ENCODE data around the gene ZFAND4. TPM values are rescaled to one million over a fixed set of nuclear protein-coding genes. Genes with fewer than 3 reads are reported as not detected.
A peak's percentile ranks its signal among the peaks of the same experiment; 100 is the strongest.
"Not testable (repeated sequence)": the region's sequence is repeated elsewhere in the genome, so short reads cannot be mapped to it uniquely, and the experiment has no call there.

ZFAND4 gene
- total RNA-seq, 2 experiments from 2014 or later = 16.5 to 18.5 TPM

DNA sequence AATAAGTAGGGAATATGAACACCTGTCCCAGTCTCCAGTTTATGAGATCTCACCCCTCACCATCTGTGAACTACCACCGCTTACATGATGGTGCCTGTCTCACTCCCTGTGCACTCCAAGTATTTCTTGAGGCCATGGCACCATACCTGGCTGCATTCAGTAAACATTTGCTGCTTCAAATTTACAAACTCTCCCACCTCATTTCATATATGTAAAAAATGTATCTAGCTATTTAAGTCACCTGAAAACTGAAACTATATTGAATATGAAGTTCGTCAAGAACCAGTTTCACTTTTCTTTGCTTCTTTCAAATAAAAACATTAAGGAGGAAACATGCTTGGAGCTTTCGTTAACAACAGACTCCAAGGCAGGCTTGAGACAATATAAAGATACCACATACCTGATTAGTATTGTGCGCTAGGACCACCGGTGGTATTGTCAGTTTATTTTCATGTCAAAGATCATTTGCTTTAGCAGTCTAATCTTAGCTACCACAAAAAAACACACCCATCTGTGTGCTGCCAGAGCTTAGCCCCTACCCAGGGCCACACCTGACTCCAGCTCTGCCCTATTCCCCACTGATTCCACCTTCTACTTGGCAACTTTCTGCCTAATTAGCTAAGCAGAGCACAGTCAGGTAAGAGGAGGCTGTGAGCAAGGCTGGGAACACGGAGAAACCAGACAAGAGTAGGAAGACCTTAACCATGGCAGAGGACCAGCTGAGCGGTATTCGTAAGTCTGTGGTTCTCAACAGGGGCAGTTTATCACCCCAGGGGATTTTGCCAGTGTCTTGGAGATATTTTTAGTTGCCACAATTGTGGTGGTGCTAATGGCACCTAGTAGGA is 92.0 kb downstream of the ZFAND4 start:
- Mint-ChIP-seq H3K4me1 (peaks cover 30% of the 10 kb centered on the region), H3K27me3 (no peaks in the 10 kb centered on the region), H3K36me3 (ENCODE audit: low read depth) (peaks cover 12% of the 10 kb centered on the region), H3K27ac (peak overlapping the region; percentile 96), H3K4me3 (peak overlapping the region; percentile 85), H3K9me3 (no peaks in the 10 kb centered on the region)
- CTCF ChIA-PET = interaction anchor here (0.6 to 1.4 kb wide), 5 partner anchors 10 to 330 kb away, joined by 3 to 5 read pairs (median 3); no protein-coding TSS in a partner anchor
- DNase-seq = peak; percentile 16
- POLR2A ChIA-PET = interaction anchor here (0.6 to 0.8 kb wide), 2 partner anchors 13 to 74 kb away, joined by 3 read pairs; no protein-coding TSS in a partner anchor

DNA sequence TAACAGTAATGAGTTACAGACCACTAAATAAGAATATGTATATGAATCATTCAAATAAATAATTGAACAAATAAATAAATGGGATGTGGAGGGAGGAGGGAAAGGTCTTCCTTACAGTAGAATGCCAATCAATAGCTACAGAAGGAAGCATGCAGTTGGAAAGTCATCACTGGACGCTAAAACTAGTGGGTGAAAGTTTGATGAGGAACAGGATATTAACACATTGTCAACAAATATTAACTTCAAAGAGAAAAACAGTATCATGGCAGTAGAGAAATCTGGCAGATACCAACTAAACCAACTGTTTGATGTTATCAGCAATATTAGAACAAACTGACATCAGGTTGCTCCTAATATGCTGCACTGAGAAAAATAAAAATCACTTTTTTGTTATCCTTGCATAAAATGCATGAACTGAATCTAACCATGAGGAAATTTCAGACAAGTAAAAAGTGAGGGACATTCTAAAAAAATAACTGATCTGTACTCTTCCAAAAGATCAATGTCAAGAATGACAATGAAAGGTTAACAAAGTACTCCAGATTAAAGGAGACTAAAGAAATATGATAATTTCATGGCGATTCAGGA is 94.1 kb downstream of the ZFAND4 start:
- H3K9me3 Mint-ChIP-seq = no peaks in the 10 kb centered on the region
- H3K4me1 Mint-ChIP-seq = peaks cover 30% of the 10 kb centered on the region
- ChIA-PET CTCF (interaction anchor here (0.6 kb wide), 1 partner anchor 18 kb away, joined by 4 read pairs; no protein-coding TSS in a partner anchor), POLR2A (interaction anchor here (0.7 kb wide), 1 partner anchor 9 kb away, joined by 10 read pairs; no protein-coding TSS in a partner anchor)
- peaks cover 2% of the 10 kb centered on the region for H3K36me3 Mint-ChIP-seq (ENCODE audit: low read depth)
- DNase-seq = no peak
- no peak overlapping the region for H3K27ac Mint-ChIP-seq
- no peak overlapping the region for H3K4me3 Mint-ChIP-seq
- H3K27me3 Mint-ChIP-seq = no peaks in the 10 kb centered on the region

DNA sequence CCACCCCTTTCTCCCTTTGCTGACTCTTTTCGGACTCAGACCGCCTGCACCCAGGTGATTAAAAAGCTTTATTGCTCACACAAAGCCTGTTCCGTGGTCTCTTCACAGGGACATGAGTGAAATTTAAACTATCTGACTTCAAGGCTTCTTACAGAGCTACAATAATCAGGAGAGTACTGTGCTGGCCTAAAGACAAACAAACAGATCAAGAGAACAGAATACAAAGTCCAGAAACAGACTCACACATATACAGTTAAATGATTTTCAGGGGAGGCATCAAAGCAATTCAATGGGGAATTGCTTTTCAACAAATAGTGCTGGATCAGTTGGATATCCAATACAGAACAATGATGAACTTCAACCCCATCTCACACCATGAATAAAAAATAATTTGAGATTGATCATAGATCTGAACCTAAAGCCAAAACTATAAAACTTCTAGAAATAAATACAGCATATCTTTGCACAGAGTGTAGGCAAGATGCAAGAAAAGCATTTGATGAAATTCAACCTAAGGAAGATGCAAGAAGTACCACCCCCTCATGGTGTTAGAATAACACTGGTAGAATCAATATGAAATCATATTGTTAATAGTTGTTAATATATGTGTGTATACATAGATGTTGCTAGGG is 96.5 kb downstream of the ZFAND4 start:
- POLR2A ChIA-PET = no interaction called here
- Mint-ChIP-seq H3K4me3 (no peak overlapping the region), H3K4me1 (peaks cover 20% of the 10 kb centered on the region), H3K36me3 (ENCODE audit: low read depth) (peaks cover 2% of the 10 kb centered on the region), H3K9me3 (no peaks in the 10 kb centered on the region), H3K27ac (no peak overlapping the region), H3K27me3 (no peaks in the 10 kb centered on the region)
- DNase-seq = no peak
- CTCF ChIA-PET = no interaction called here

DNA sequence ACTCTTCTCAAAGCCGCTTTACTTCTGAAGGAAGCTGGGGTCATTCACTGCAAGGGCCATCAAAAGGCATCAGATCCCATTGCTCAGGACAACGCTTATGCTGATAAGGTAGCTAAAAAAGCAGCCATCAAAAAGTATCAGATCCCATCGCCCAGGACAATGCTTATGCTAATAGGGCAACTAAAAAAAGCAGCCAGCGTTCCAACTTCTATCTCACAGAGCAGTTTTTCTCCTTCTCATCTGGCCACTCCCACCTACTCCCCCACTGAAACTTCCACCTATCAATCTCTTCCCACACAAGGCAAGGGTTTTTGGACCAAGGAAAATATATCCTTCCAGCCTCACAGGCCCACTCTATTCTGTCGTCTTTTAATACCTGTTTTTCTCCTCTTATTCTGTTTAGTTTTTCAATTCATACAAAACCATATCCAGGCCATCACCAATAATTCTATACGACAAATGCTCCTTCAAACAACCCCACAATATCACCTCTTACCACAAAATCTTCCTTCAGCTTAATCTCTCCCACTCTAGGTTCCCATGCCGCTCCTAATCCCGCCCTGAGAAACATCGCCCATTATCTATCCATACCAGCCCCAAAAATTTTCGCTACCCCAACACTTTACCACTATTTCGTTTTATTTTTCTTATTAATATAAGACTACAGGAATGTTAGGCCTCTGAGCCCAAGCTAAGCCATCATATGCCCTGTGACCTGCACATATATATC is 97.4 kb downstream of the ZFAND4 start:
- H3K4me1 Mint-ChIP-seq = peaks cover 11% of the 10 kb centered on the region
- H3K9me3 Mint-ChIP-seq; H3K27ac Mint-ChIP-seq; CTCF ChIA-PET; H3K36me3 Mint-ChIP-seq (ENCODE audit: low read depth); DNase-seq; H3K4me3 Mint-ChIP-seq; H3K27me3 Mint-ChIP-seq; POLR2A ChIA-PET: not testable (repeated sequence)

- no peaks in the 10 kb centered on the region for H3K36me3 Mint-ChIP-seq (ENCODE audit: low read depth)
- no peak for DNase-seq
- ChIA-PET CTCF (no interaction called here), POLR2A (interaction anchor here (0.6 kb wide), 1 partner anchor 8 kb away, joined by 6 read pairs; no protein-coding TSS in a partner anchor)
- H3K4me1 Mint-ChIP-seq = no peaks in the 10 kb centered on the region
- no peak overlapping the region for H3K27ac Mint-ChIP-seq
- peaks cover 2% of the 10 kb centered on the region for H3K9me3 Mint-ChIP-seq
- no peaks in the 10 kb centered on the region for H3K27me3 Mint-ChIP-seq
- no peak overlapping the region for H3K4me3 Mint-ChIP-seq
Measured at GRCh38 chr10:45569471-45569870, 103.1 kb downstream of the ZFAND4 start.

DNA sequence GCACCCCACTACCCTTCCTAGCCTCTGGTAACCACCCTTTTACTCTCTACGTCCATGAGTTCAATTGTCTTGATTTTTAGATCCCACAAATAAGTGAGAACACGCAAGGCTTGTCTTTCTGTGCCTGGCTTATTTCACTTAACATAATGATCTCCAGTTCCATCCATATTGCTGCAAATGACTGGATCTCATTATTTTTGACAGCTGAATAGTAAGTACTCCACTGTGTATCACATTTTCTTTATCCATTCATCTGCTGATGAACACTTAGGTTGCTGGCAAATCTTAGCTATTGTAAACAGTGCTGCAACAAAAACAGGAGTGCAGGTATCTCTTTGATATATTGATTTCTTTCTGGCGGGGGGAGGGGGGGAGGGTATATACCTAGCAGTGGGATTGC is 106.2 kb downstream of the ZFAND4 start:
- no peak overlapping the region for H3K27ac Mint-ChIP-seq
- H3K36me3 Mint-ChIP-seq (ENCODE audit: low read depth) = no peaks in the 10 kb centered on the region
- H3K27me3 Mint-ChIP-seq = no peaks in the 10 kb centered on the region
- peaks cover 5% of the 10 kb centered on the region for H3K4me1 Mint-ChIP-seq
- ChIA-PET POLR2A (no interaction called here), CTCF (no interaction called here)
- DNase-seq = no peak
- peaks cover 2% of the 10 kb centered on the region for H3K9me3 Mint-ChIP-seq
- no peak overlapping the region for H3K4me3 Mint-ChIP-seq

Other genes with a start within 250 kb of the ZFAND4 start
- 10 to 100 TPM; 69.9 to 72.7 TPM for gene WASHC2C, start 54.5 kb upstream of the ZFAND4 start, total RNA-seq
- 10 to 100 TPM; 29.4 to 32.3 TPM for gene AGAP4, start 174.7 kb upstream of the ZFAND4 start, total RNA-seq